PFSK-1 (cell line): ENCODE measurements around the gene KIAA2012.

Experiments
- FOXP2 ChIP-seq: optimal IDR thresholded peaks from 2 replicates; pipeline ENCODE3; 2011; ENCODE audit warnings: borderline replicate concordance, control low read depth, inconsistent platforms; ENCODE audit not compliant: insufficient read depth; ENCODE audit errors: extremely low read length, extremely low read depth
- POLR2AphosphoS5 ChIP-seq: IDR thresholded peaks from 2 replicates; pipeline ENCODE4 v1.6.1; 2012; ENCODE audit warnings: low read depth, mild to moderate bottlenecking, control low read depth, low read length, moderate library complexity
- SIN3A ChIP-seq: IDR thresholded peaks from 2 replicates; pipeline ENCODE4 v1.6.1; 2012; ENCODE audit warnings: mild to moderate bottlenecking, low read length, moderate library complexity, borderline replicate concordance; ENCODE audit not compliant: insufficient read depth
- TAF1 ChIP-seq: IDR thresholded peaks from 2 replicates; pipeline ENCODE4 v1.6.1; 2012; ENCODE audit warnings: low read length, control low read depth, borderline replicate concordance; ENCODE audit not compliant: insufficient read depth
- TF ChIP-seq, protein P1 (sequence below), 2 experiments: IDR thresholded peaks; 2 replicates each; pipeline versions ENCODE4 v1.6.1 to v1.8.0; 2011 to 2012; ENCODE audit warnings: low read depth in 2 of 2, low read length in 2 of 2, control low read depth in 1 of 2, inconsistent platforms in 1 of 2, mild to moderate bottlenecking in 1 of 2, moderate library complexity in 1 of 2; ENCODE audit not compliant: insufficient read depth in 1 of 2

KIAA2012 gene

GRCh38 chr2:202124286-202124685, 51.2 kb downstream of the KIAA2012 start:
- TF ChIP-seq FOXP2 (no peak), TAF1 (no peak), SIN3A (no peak), POLR2AphosphoS5 (no peak)
- TF ChIP-seq, protein P1, sequence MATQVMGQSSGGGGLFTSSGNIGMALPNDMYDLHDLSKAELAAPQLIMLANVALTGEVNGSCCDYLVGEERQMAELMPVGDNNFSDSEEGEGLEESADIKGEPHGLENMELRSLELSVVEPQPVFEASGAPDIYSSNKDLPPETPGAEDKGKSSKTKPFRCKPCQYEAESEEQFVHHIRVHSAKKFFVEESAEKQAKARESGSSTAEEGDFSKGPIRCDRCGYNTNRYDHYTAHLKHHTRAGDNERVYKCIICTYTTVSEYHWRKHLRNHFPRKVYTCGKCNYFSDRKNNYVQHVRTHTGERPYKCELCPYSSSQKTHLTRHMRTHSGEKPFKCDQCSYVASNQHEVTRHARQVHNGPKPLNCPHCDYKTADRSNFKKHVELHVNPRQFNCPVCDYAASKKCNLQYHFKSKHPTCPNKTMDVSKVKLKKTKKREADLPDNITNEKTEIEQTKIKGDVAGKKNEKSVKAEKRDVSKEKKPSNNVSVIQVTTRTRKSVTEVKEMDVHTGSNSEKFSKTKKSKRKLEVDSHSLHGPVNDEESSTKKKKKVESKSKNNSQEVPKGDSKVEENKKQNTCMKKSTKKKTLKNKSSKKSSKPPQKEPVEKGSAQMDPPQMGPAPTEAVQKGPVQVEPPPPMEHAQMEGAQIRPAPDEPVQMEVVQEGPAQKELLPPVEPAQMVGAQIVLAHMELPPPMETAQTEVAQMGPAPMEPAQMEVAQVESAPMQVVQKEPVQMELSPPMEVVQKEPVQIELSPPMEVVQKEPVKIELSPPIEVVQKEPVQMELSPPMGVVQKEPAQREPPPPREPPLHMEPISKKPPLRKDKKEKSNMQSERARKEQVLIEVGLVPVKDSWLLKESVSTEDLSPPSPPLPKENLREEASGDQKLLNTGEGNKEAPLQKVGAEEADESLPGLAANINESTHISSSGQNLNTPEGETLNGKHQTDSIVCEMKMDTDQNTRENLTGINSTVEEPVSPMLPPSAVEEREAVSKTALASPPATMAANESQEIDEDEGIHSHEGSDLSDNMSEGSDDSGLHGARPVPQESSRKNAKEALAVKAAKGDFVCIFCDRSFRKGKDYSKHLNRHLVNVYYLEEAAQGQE (IDR thresholded peaks at IDR 0.05; ENCODE audit: insufficient read depth in 1 of 2, low read depth in 2 of 2, low read length in 2 of 2) = no peak

DNA sequence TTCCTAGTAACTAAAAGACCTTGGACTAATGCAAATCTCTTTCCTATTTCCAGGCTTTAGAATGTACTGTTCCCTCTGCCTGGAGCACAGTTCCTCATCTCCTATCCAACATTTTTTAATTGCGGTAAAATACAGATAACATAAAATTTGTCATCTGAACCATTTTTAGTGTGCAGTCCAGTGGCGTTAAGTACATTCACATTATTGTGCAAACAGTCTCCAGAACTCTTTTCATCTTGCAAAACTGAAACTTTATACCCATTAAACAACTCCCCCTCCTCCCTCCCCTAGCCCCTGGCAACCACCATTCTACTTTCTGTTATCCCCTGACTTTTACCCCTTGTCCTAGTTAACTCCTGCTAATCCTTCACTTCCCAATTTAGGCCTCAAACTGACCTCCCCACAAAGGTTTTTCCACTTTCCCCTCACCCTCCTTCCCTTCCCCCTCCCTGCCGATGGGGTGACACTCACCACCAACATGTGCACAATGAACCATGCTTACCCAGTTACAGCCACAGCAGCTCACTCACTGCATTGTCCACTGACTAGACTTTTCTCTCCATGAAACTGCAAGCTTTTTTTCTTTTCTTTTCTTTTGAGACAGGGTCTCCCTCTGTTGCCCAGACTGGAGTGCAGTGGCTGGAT, 54.8 kb downstream of the KIAA2012 start:
- TF ChIP-seq FOXP2 (no peak), TAF1 (no peak), SIN3A (no peak), POLR2AphosphoS5 (no peak)
- TF ChIP-seq, protein P1 (IDR thresholded peaks at IDR 0.05; ENCODE audit: insufficient read depth in 1 of 2, low read depth in 2 of 2, low read length in 2 of 2) = no peak

GRCh38 chr2:202129841-202130240, 56.8 kb downstream of the KIAA2012 start:
- TF ChIP-seq POLR2AphosphoS5 (no peak), FOXP2 (no peak), SIN3A (no peak), TAF1 (no peak)
- TF ChIP-seq, protein P1 (IDR thresholded peaks at IDR 0.05; ENCODE audit: insufficient read depth in 1 of 2, low read depth in 2 of 2, low read length in 2 of 2) = no peak

DNA sequence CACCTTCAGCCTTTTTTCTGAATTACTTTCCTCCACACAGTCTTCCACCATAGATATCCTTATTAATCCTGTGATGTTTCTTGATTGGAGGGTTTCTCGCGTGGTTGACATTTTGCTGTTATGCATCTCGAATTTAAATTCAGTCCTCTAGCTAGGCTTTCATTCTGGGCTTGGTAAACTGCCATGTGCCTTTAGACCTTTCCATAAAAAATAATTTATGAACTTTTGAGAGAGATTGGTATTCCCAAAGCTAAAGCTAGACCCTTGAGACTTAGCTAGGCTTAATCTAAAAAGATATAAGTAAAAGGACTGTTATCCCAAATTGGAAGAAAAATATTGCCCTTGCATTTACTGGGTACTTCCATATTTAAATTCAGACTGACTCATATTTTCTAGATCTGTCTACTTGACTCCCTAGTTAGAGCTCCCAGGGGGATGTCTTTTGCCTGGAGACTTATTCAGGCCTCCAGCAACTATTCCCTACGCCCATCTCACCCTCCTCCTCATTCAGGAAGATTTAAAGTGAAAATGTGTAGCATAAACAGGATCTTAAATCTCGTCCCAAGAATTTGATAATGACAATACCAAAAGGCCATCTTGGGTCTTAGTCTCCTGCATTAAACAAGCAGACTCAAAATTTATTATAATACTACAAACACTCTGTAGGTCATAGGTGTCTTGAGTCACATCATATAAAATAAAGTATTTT, 60.3 kb downstream of the KIAA2012 start:
- TF ChIP-seq FOXP2 = no peak
- TF ChIP-seq SIN3A = no peak
- TF ChIP-seq POLR2AphosphoS5 = no peak
- TF ChIP-seq TAF1 = no peak
- TF ChIP-seq, protein P1 (IDR thresholded peaks at IDR 0.05; ENCODE audit: insufficient read depth in 1 of 2, low read depth in 2 of 2, low read length in 2 of 2) = no peak
